SK-N-MC (cell line): Measurements from ENCODE around the gene SASH1.
"Not testable (repeated sequence)": the region's sequence is repeated elsewhere in the genome, so short reads cannot be mapped to it uniquely, and the experiment has no call there.

Experiments used
- DNase-seq: peaks from one replicate; pipeline ENCODE4 v3.0.0-alpha.2; 2011; ENCODE audit warnings: low read depth, low spot score
- H3K27ac ChIP-seq: fragments of 200-600 bp; sonication (generic); 2 replicates; pipeline ENCODE4 v1.5.1; 2016; ENCODE audit warnings: mixed run types
- H3K36me3 ChIP-seq: fragments of 200-600 bp; sonication (generic); 2 replicates; pipeline ENCODE4 v1.6.1; 2017; ENCODE audit warnings: antibody characterized with exemption, low read length, mixed read lengths; ENCODE audit not compliant: insufficient read depth
- H3K4me3 ChIP-seq: fragments of 200-600 bp; sonication (generic); 2 replicates; pipeline ENCODE4 v1.5.1; 2016
- H3K9ac ChIP-seq: fragments of 200-600 bp; sonication (generic); 2 replicates; pipeline ENCODE4 v1.8.0; 2017; ENCODE audit warnings: mixed run types, mixed read lengths; ENCODE audit not compliant: insufficient read length
- H3K9me3 ChIP-seq: fragments of 200-600 bp; sonication (generic); 2 replicates; pipeline ENCODE4 v1.6.1; 2017; ENCODE audit warnings: low read depth, mild to moderate bottlenecking, antibody characterized with exemption, low read length, moderate library complexity, mixed read lengths
- EZH2 ChIP-seq: fragments of 200-600 bp; sonication (generic); IDR thresholded peaks from one replicate; pipeline ENCODE4 v1.6.1; 2017; ENCODE audit warnings: antibody characterized with exemption
- FOXP2 ChIP-seq: optimal IDR thresholded peaks from 2 replicates; pipeline ENCODE3; 2011; ENCODE audit warnings: mild to moderate bottlenecking, moderate library complexity; ENCODE audit not compliant: insufficient read depth; ENCODE audit errors: extremely low read length, control extremely low read depth
- POLR2AphosphoS5 ChIP-seq: IDR thresholded peaks from 2 replicates; pipeline ENCODE4 v1.6.1; 2012; ENCODE audit warnings: mild to moderate bottlenecking, low read depth, low read length, borderline replicate concordance

SASH1 gene

DNA sequence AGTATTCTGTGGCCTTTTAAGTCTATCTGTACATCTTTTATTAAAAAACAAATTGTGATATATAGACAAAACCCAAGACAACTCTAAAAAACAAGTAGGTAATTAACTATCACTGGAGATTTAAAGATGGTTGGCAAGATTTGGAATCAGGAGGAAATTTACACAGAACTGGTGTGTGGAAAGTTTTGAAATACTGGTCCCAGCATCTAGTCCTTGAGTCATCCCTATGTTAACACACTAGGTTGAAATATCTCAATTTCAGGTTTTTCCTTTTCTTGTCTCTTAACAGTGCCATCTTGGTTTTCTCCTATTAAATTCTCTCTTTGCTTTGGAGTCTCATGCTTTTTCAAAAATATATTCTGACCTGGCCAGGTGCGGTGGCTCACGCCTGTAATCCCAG is 27.5 kb downstream of the SASH1 start:
- Histone ChIP-seq H3K9me3 (no peaks in the 10 kb centered on the region), H3K27ac (no peak overlapping the region)
- no peak for TF ChIP-seq FOXP2

DNA sequence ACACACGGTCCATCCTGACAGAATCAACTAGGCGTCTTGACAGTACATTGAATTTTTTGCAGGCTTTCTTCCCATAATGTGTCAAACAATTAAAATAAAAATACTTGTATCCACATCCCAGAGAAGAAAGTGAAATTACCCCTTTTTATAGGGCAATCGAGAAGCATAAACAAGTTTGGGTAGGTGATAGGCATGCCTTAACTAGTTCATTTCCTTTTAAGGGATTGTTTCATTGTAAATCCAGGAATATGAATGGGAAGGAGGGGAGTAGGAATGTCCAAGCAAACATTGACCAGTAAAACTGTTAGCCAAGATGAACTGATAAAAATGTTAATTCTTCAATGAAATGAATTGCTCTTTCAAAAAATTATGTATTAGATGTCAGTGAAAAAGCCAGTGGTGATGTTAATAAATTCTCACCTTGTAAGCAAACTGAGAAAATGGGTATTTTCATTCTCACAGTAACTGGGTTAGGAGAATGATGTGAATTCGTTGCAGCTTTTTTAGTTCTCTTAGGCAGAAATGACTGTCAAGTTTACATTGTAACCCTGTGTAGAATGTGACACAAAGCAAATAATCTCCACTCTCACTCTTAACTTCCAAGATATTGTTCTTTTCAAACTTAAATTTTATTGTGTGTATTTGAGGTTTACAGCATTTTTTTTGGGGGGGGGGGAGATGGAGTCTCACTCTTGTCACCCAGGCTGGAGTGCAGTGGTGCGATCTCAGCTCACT is 31.6 kb downstream of the SASH1 start:
- Histone ChIP-seq H3K27ac (no peak overlapping the region), H3K9ac (no peak overlapping the region), H3K36me3 (no peaks in the 10 kb centered on the region), H3K9me3 (no peaks in the 10 kb centered on the region), H3K4me3 (no peak overlapping the region)
- no peak for DNase-seq
- TF ChIP-seq EZH2 (no peak), POLR2AphosphoS5 (no peak), FOXP2 (no peak)

More for the DNA sequence above, 27.5 kb downstream of the SASH1 start:
- Histone ChIP-seq H3K9ac (no peak overlapping the region), H3K36me3 (no peaks in the 10 kb centered on the region), H3K4me3 (no peak overlapping the region)
- DNase-seq, result no peak

DNA sequence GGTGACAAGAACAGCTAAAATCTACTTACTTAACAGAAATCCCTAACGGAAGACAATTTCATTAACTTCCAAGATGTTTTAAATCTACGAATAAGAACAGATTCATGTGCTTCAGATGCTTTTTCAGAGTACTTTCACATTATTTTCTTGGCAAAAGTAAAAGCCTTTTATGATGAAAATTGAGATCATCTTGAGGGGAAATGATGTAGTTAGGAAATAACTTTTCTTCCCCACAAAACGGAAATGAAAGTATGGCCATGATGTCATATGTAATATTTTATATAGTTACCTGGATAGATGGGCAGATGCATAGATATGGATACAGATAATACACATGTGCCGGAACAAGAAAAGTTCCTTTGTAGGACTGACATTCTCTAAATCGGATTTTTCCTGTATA is 32.8 kb downstream of the SASH1 start:
- no peak for TF ChIP-seq EZH2
- TF ChIP-seq FOXP2, result no peak
- TF ChIP-seq POLR2AphosphoS5, result no peak
- no peak overlapping the region for H3K4me3 ChIP-seq
- DNase-seq, result no peak
- H3K9ac ChIP-seq, result no peak overlapping the region
- no peak overlapping the region for H3K27ac ChIP-seq
- no peaks in the 10 kb centered on the region for H3K9me3 ChIP-seq
- no peaks in the 10 kb centered on the region for H3K36me3 ChIP-seq

DNA sequence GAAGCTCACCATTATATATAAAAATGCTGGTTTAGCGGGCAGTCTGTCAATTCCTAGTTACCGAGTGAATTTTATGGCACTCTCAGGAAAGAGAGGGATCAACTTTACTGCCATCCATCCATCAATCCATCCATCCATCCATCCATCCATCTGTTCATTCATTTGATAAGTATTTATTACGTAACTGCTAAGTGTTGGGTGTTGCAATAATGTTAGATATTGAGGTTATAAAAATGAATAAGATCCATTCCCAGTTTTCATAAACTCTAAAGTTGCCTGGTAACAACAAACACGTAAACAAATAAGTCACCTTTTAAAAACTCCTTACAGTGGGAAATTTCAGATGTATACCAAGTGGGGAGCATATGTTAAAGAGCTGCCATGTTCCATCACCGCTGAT is 36.8 kb downstream of the SASH1 start:
- TF ChIP-seq EZH2 (no peak), POLR2AphosphoS5 (no peak), FOXP2 (no peak)
- H3K9me3 ChIP-seq, result no peaks in the 10 kb centered on the region
- H3K9ac ChIP-seq, result no peak overlapping the region
- no peak overlapping the region for H3K27ac ChIP-seq
- DNase-seq, result no peak
- no peak overlapping the region for H3K4me3 ChIP-seq
- no peaks in the 10 kb centered on the region for H3K36me3 ChIP-seq

DNA sequence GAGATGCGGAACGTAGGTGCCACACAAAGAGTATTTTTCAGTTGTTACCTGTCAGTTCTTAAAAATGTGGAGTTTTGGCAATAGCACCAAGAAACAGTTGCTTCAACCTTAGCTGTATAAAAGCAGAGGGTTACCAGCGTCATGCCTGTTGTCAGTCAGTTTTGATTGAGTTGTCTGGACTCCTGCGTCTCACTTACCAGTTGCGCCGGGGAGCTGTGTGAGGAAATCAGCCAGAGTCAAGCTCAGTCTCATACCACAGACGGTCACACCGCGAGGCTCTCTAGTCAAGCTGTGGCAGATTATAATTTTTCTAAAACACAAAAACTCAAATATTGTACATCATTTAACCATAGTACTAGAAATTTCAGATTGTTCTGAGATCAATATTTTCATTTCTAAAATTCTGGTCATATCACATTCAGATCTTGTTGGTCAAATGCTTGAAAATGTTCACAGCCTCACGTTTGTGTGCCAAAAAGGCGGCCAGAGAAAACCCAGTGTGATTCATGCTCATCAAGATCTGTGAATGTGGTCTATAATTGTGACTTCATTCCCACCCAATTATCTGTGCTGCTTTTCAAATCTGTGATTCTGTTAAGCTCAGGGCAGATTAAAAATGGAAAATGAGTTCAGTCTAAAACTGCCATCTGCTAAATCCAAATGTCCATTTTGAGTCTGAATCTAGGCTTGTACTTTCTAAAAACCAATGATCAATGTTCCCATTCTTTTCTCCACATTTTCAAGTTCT is 37.5 kb downstream of the SASH1 start:
- H3K9me3 ChIP-seq, result no peaks in the 10 kb centered on the region
- no peak for DNase-seq
- no peak overlapping the region for H3K9ac ChIP-seq
- no peak for TF ChIP-seq FOXP2
- TF ChIP-seq POLR2AphosphoS5, result no peak
- TF ChIP-seq EZH2, result no peak
- H3K36me3 ChIP-seq, result no peaks in the 10 kb centered on the region
- no peak overlapping the region for H3K4me3 ChIP-seq
- no peak overlapping the region for H3K27ac ChIP-seq

DNA sequence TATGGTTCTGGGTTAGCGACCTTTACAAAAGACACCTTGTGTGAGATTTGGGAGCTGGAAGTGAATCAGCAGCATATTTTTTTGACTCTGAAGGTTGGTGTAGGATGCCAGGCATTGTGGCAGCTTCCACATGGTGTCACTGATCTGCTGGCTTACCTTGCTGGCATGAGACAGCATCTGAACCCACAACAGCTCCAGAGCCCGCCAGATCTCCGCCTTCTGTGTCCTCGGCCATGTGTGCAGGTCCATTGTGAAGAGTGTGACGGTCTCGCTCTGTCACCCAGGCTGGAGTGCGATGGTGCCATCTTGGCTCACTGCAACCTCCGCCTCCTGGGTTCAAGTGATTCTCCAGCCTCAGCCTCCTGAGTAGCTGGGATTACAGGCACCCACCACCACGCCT is 39.4 kb downstream of the SASH1 start:
- not testable (repeated sequence) for H3K4me3 ChIP-seq, DNase-seq, H3K9me3 ChIP-seq, H3K36me3 ChIP-seq, H3K9ac ChIP-seq, H3K27ac ChIP-seq

DNA sequence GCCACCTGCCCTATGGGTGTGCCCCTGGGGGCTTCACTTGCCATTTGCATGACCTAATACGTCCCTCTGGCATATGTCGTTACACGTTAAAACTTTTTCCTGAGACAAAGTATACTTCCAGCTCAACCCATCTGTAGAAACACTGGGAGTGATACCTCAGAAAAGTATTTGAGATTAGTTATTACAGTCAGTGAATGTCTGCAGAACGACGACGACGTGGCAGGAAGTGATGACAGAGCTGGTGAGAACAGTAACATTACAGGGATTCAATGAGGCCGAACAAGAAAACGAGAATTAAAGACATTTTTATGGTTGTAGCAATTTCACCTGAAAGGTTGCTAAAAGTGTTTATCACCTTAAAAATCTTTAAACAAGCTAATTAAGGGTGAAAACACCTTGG is 40.2 kb downstream of the SASH1 start:
- no peaks in the 10 kb centered on the region for H3K9me3 ChIP-seq
- DNase-seq, result no peak
- TF ChIP-seq POLR2AphosphoS5 (no peak), EZH2 (no peak), FOXP2 (no peak)
- no peak overlapping the region for H3K9ac ChIP-seq
- no peak overlapping the region for H3K4me3 ChIP-seq
- no peak overlapping the region for H3K27ac ChIP-seq
- H3K36me3 ChIP-seq, result no peaks in the 10 kb centered on the region

DNA sequence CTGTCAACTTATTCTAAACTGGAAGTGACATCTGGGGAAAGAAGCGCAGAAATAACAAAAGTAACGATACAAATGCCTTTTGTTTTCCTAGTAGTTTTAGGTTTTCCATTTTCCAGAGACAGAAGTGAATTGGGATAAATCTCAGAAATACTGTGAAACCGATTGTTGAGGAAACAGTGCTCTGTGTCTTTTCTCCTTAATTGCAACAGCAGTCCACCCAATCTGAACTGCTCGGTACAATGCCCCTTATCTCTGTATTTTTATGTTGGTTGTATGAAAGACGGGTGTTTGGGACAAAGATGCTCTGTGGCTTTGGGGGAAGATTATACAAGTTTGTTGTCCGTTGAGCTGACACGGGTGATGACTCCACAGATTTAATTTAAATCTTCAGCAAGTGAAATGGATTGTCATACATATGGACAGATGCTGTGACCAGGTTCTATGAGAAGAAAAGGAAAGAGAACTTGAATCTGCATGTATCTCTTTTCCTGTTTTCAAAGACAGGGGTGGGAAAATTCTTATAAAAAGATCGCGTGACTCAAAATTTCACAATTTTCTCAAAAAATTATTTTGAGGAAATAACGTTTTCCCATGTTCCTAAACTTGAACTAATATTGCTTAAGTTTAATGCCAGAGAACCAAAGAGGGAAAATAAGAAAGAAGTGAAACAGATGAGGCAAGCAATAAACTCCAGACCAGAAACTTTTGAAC is 41.2 kb downstream of the SASH1 start:
- no peaks in the 10 kb centered on the region for H3K9me3 ChIP-seq
- no peak overlapping the region for H3K27ac ChIP-seq
- TF ChIP-seq FOXP2 (no peak), EZH2 (no peak), POLR2AphosphoS5 (no peak)
- no peak for DNase-seq
- H3K36me3 ChIP-seq, result no peaks in the 10 kb centered on the region
- no peak overlapping the region for H3K9ac ChIP-seq
- no peak overlapping the region for H3K4me3 ChIP-seq
